NCI-H526 treated with DMSO at 0.1 percent for 48 hours (cell line): ENCODE measurements around the gene APCDD1.
"Not testable (repeated sequence)": the region's sequence is repeated elsewhere in the genome, so short reads cannot be mapped to it uniquely, and the experiment has no call there.

Experiments used
- DNase-seq: peaks from one replicate; lab custom pipeline; 2025; lab: John Stamatoyannopoulos, UW

The APCDD1 gene

GRCh38 chr18:10462597-10462996, 8.2 kb downstream of the APCDD1 start:
- no peak for DNase-seq

- no peak for DNase-seq
Measured at GRCh38 chr18:10463096-10463495, 8.7 kb downstream of the APCDD1 start.

GRCh38 chr18:10463741-10464140, 9.3 kb downstream of the APCDD1 start:
- DNase-seq, result no peak

- not testable (repeated sequence) for DNase-seq
Measured at GRCh38 chr18:10464161-10464648, 9.8 kb downstream of the APCDD1 start.

DNA sequence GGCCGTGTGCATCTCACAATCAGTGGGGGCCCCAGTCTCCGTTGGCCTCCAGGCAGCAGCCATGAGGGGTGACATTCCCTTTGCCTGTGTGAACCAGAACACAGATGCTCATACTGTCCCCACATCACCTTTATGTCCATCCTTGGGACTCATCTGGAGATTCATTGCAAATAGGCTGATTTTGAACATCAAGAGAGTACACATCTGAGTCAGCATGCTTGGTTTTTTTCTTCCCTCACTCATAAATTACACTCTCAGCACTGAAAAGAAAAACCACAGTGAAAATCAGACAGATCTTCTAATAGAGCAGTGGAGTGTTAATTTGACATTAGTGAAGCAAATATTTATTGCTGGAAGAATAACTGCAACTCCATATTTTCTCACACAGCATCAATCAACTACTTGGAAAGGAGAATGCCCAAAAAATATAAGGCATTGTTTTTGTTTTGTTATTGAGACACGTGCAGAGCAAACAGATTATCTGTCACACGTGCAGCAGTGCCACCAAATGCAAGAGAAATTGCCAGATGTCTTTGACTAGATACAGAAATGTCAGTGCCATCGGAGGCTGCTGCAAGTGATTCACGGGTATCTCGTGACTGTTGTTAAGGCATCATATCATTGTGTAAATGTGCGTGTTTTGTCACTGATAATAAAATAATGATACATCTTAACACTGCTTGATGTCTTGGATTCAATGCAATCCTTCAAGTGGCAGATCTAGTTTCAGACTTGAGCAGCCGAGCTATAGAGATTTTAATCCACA, 10.9 kb downstream of the APCDD1 start:
- no peak for DNase-seq

DNA sequence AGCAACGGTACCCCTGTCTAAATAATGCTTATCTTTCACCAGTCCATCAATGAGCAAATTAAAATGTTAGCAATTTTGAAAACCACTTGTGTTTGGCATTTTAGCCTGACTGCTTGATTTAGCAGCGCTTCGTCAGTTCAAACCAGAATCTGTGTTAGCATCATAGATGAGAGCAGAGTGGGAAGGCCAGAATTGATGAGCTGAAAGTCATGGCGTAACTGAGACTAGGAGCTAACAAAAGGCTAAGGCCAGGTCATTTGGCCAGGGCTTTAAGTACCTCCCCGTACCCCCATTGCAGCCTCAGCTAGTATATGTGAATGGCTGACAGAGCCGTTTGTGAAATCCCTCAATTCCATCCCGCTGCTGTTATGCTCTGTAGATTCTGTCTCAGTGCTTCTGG, 16.0 kb downstream of the APCDD1 start:
- DNase-seq, result no peak

GRCh38 chr18:10471574-10471973, 17.1 kb downstream of the APCDD1 start:
- DNase-seq, result no peak

GRCh38 chr18:10473132-10473531, 18.7 kb downstream of the APCDD1 start:
- DNase-seq, result no peak

- no peak for DNase-seq
Measured at GRCh38 chr18:10474309-10474708, 19.9 kb downstream of the APCDD1 start.

- DNase-seq, result no peak
Measured at GRCh38 chr18:10475276-10475653, 20.8 kb downstream of the APCDD1 start.

DNA sequence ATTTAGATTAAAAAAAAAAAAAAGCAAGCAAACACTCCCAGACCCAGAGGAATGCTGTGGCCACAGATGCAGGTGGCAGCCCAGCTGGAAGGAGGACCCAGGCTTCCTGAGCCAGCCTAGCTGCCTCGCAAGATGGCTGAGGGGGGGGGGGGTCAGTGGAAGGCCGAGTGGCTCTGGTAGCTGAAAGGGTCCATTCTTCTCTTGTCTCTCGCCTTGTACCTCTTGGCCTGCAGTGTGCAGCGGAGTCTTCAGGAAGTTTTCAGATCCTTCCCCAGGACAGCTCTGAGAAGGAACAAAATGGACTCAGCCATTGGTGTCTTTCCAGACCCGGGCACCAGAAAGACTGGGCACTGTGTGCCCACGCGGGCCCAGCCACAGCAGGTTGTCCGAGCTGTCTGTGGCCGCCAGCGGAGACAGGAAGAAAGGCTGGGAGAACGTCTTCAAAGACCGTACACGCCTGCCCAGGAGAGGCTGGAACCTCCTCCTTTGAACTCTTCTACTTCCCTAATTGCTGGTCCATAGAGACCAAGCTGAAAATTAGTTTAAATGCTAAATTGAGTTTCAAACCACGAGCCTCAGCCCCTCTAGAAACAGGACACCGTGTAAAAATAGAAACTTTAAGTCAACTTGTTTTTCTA, 21.3 kb downstream of the APCDD1 start:
- no peak for DNase-seq

DNA sequence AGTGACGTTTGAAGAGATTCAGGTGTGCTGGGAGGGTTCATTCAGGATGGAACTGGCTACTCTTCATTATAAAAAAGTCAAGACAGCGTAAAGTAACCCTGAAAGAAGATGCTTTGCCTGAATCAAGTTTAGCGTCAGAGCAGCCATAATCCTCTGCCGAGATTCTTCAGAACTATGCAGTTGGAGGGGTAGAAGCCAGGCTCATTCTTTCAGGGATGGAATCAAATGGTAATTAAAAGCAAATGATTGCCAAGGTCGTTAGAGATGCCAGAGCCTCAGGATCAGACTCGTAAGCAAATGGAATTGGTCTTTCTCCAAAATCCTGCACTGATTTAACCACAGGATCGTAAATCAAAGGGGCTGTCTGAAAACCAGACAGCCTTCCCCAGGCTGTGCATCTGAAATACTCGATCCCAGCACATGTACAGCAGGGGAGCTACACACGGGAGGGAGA, 21.9 kb downstream of the APCDD1 start:
- no peak for DNase-seq

DNA sequence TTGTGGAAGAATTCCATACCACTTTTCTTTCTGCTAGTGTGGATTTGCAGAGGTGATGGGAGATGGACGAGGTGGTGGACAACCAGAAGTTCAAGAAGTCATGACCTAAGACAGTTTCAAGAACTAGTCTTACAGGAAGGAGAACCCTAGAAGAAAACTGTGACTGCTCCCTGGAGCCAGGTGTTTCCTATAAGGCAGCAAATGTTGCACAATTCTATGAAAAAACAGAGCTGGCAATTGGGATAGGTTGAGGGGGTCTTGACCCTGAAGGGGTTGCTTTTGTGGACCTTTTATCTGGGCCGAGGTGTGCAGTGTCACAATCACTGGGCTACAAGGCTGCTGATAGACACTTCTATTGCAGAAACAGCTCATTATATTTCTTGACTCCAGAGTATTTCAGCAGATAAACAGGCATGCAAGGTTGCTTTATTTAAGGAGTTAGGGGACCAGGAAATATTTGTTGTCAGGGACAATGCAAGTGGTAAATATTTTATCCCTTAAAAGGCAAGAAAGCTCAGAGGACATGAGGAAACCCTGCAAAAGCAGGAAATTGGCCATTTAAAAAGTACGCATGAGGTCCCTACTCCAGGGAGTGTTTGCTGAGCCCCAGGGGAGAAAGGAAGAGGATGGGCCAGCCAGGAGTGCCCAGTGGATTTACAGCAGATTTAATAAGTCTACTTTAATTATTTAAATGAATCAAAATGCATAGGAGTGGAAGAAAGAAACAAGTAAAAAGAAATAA, 22.9 kb downstream of the APCDD1 start:
- no peak for DNase-seq

- DNase-seq, result no peak
Measured at GRCh38 chr18:10477863-10478260, 23.4 kb downstream of the APCDD1 start.

DNA sequence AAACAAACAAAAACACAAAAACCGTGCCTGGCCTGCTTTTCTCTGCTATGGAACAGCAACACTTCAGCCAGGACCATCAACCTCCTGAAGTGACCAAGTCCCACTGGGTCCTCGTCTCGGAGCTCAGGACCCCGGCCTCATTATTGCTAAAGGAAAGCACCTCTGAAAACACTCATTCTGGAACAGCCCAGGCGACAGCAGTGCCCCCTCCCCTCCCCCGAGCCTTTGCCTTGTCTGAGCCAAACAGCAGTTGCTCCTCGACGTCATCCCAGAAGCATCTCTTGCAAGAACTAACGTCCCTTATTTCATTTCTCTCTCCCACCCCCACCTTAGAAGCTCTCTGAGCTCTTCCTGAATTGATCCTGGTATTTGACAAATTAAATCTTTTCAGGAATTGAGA, 27.4 kb downstream of the APCDD1 start:
- no peak for DNase-seq

- DNase-seq, result no peak
Measured at GRCh38 chr18:10482363-10482984, 28.0 kb downstream of the APCDD1 start.

- DNase-seq, result no peak
Measured at GRCh38 chr18:10482985-10483949, 28.8 kb downstream of the APCDD1 start.

DNA sequence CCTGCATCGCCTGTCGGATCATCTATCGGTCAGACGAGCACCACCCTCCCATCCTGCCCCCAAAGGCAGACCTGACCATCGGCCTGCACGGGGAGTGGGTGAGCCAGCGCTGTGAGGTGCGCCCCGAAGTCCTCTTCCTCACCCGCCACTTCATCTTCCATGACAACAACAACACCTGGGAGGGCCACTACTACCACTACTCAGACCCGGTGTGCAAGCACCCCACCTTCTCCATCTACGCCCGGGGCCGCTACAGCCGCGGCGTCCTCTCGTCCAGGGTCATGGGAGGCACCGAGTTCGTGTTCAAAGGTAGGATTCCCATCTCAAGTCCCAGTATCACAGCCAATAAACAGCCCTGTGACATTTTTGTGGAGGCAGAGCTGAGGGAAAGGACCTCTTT, 31.0 kb downstream of the APCDD1 start:
- DNase-seq, result no peak

GRCh38 chr18:10486362-10486761, 31.9 kb downstream of the APCDD1 start:
- DNase-seq, result no peak

DNA sequence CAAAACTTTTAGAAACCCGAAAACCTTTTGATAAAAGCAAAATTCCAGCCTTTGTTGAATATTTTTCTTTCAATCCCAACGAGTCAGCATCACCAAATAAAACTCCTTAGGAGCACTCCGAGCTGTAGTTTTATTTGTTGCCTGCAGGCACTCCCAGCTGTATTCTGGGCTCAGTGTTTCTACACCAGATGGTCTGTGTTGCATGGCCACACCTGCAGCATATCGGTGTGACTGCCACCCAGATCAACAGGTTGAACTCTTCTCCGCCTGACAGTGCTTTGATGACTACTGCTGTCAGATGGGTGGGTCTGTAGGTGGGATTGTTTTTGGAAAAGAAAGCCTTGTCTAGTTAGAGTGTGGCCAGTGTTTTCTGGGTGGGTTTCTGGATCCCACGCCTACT, 32.7 kb downstream of the APCDD1 start:
- DNase-seq, result no peak

- DNase-seq, result no peak
Measured at GRCh38 chr18:10488017-10488416, 33.6 kb downstream of the APCDD1 start.
